Neural crest cell (in vitro differentiated cells): ENCODE measurements around the gene HAL. TPM values are rescaled to one million over a fixed set of nuclear protein-coding genes. Genes with fewer than 3 reads are reported as not detected.
A peak's percentile ranks its signal among the peaks of the same experiment; 100 is the strongest.

Source experiments
- DNase-seq: peaks from one replicate; pipeline ENCODE4 v3.0.0; 2021; ENCODE audit warnings: low read depth, mixed read lengths, low spot score
- H3K27ac Mint-ChIP-seq: one replicate; pipeline ENCODE4 v1.8.0; 2021; ENCODE audit warnings: mild to moderate bottlenecking, mixed read lengths; ENCODE audit not compliant: unreplicated experiment
- H3K27me3 Mint-ChIP-seq: 2 replicates; pipeline ENCODE4 v1.8.0; 2021; ENCODE audit warnings: low read depth, mild to moderate bottlenecking, mixed read lengths
- H3K36me3 Mint-ChIP-seq: 2 replicates; pipeline ENCODE4 v1.8.0; 2021; ENCODE audit warnings: low read depth, mild to moderate bottlenecking, mixed read lengths
- H3K4me1 Mint-ChIP-seq: 2 replicates; pipeline ENCODE4 v1.8.0; 2021; ENCODE audit warnings: mixed read lengths
- H3K4me3 Mint-ChIP-seq: one replicate; pipeline ENCODE4 v1.8.0; 2021; ENCODE audit warnings: mild to moderate bottlenecking, mixed read lengths
- H3K9me3 Mint-ChIP-seq: 2 replicates; pipeline ENCODE4 v1.8.0; 2021; ENCODE audit warnings: mixed read lengths
- total RNA-seq: library from RNA; stranded (reverse); gene quantifications from 2 replicates; pipeline ENCODE4 v1.2.1, GENCODE V29; 2021
- TF ChIP-seq, protein P1 (sequence below): fragments of 200-600 bp; sonication (generic); conservative IDR thresholded peaks from 2 replicates; pipeline ENCODE4 v1.5.0; 2021; ENCODE audit warnings: antibody characterized with exemption, mild to moderate bottlenecking

Gene HAL
- total RNA-seq, 1 donor from 2014 or later, result 0.65 TPM

DNA sequence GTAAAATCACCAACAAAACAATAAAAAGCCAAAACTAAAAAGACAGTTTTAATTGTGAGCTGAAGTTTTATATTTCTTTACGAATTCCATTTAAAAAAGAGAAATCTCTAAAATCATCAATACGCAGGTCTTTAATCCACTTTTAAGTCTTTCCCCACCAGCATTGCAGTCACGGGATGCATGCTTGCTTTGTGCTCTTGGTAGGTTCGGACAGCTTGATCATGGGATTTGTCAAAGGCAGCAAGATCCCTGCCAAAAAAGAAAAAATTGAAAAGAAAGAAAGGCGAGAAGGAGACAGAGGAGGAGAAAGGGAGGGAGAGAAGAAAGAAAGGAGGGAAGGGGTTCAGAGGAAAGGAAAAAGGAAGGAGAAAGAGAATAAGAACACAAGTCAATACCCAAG lies 4.7 kb upstream of the HAL start:
- H3K27me3 Mint-ChIP-seq, result no peaks in the 10 kb centered on the region
- TF ChIP-seq, protein P1, sequence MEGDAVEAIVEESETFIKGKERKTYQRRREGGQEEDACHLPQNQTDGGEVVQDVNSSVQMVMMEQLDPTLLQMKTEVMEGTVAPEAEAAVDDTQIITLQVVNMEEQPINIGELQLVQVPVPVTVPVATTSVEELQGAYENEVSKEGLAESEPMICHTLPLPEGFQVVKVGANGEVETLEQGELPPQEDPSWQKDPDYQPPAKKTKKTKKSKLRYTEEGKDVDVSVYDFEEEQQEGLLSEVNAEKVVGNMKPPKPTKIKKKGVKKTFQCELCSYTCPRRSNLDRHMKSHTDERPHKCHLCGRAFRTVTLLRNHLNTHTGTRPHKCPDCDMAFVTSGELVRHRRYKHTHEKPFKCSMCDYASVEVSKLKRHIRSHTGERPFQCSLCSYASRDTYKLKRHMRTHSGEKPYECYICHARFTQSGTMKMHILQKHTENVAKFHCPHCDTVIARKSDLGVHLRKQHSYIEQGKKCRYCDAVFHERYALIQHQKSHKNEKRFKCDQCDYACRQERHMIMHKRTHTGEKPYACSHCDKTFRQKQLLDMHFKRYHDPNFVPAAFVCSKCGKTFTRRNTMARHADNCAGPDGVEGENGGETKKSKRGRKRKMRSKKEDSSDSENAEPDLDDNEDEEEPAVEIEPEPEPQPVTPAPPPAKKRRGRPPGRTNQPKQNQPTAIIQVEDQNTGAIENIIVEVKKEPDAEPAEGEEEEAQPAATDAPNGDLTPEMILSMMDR, result no peak
- no peak overlapping the region for H3K4me3 Mint-ChIP-seq
- peaks cover 8% of the 10 kb centered on the region for H3K36me3 Mint-ChIP-seq
- no peaks in the 10 kb centered on the region for H3K9me3 Mint-ChIP-seq
- no peaks in the 10 kb centered on the region for H3K4me1 Mint-ChIP-seq
- no peak for DNase-seq
- H3K27ac Mint-ChIP-seq, result no peak overlapping the region

DNA sequence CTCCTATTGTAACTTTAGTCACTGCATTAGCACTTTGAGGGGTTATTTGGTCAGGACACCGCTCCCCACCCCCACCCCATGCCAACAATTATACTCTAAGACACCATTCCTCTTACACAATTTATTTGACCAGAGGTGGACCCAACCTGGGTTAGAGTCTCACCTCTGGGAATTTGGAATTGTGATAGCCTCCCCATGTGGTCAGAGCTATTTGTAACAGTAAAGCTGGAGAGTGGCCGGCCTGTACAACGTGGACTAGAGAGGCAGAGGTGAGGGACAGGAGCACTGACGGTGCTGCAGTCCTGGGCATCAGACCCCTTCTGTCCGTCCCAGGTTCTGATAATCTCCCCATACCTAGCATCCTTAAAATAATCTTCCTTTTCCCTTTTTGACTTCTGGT lies 3.3 kb upstream of the HAL start:
- H3K27ac Mint-ChIP-seq, result no peak overlapping the region
- H3K27me3 Mint-ChIP-seq, result no peaks in the 10 kb centered on the region
- DNase-seq, result no peak
- H3K4me3 Mint-ChIP-seq, result no peak overlapping the region
- H3K9me3 Mint-ChIP-seq, result no peaks in the 10 kb centered on the region
- TF ChIP-seq, protein P1, result no peak
- peaks cover 2% of the 10 kb centered on the region for H3K36me3 Mint-ChIP-seq
- H3K4me1 Mint-ChIP-seq, result no peaks in the 10 kb centered on the region

DNA sequence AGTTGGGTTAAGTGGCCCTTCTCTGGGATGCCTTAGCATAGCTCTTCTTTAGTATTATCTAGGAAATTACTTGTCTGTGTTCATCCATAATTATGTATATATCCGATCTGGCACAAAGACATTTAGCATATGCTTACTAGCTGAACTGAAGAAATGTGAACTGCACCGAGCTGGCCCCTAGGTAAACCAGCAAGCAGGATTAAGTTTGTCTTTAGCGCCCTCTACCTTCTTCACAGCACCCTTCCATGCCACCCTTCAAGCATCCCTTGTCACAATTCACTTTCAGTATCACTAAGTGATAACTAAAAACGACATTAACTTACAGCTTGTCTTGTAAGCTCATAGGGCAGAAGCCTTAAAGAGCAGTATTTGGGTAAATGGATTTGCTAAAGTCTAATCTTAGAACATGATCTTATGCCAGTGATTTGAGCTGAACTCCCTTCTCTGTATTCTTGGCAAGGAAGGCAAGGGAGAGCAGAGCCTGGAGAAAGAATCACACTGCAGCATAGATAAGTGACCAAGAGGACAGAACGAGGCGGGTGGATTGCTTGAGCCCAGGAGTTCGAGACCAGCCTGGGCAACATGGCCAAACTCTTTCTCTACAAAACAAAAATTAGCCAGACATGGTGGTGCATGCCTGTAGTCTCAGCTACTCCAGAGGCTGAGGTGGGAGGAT lies 2.6 kb upstream of the HAL start:
- TF ChIP-seq, protein P1, result peak; percentile 76
- Mint-ChIP-seq H3K4me3 (no peak overlapping the region), H3K27me3 (no peaks in the 10 kb centered on the region), H3K36me3 (peaks cover 2% of the 10 kb centered on the region), H3K27ac (no peak overlapping the region), H3K9me3 (no peaks in the 10 kb centered on the region), H3K4me1 (no peaks in the 10 kb centered on the region)
- DNase-seq, result no peak

DNA sequence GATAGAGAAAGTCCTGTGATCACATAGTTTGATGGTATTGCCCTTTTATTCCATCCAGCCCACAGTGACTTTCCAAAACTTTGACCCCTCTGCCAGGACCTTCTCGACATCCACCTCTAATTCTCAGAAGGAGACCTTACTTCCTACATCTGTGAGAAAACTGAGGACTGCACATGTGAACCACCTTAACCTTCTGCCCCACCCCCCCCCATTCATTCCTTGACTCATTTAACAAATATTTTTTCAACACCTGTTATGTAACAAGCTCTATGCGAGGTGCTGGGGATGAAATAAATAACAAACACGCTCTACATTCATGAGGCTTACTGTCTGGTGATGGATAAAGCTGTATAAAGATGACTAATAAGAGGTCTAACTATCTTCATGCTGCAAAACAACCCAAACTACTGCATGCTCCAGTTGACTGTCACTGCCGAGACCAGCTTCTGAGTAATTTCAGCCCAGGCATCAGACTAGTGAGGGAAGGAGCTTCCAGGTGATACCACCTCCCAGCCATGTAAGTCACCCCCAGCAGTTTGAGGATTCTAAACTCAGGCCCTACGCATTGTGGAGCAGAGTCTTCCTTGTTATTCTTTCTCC lies 1.9 kb upstream of the HAL start:
- Mint-ChIP-seq H3K27ac (no peak overlapping the region), H3K9me3 (no peaks in the 10 kb centered on the region), H3K4me3 (no peak overlapping the region), H3K4me1 (no peaks in the 10 kb centered on the region), H3K27me3 (no peaks in the 10 kb centered on the region), H3K36me3 (peaks cover 2% of the 10 kb centered on the region)
- no peak for DNase-seq
- TF ChIP-seq, protein P1, result no peak

DNA sequence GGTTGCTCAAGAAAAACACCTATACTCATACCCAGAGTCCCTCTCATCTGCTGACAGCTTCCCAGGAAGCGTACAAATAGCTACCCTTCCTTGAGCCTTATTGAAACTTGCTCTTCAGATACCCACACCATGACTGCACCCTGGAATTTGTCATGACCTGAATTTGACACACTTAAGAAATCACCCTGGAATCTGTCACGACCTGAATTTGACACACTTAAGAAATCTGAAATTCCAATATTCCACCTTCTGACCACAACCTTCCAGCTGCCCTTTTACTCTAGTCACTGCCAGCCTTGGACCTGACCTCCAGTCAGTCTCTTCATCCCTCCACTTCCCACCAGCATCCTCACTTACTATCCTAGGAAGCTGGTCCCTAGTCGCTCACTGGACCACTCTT lies 1.1 kb upstream of the HAL start:
- H3K27ac Mint-ChIP-seq, result no peak overlapping the region
- TF ChIP-seq, protein P1, result no peak
- H3K27me3 Mint-ChIP-seq, result no peaks in the 10 kb centered on the region
- no peak overlapping the region for H3K4me3 Mint-ChIP-seq
- no peak for DNase-seq
- peaks cover 2% of the 10 kb centered on the region for H3K36me3 Mint-ChIP-seq
- no peaks in the 10 kb centered on the region for H3K9me3 Mint-ChIP-seq
- H3K4me1 Mint-ChIP-seq, result no peaks in the 10 kb centered on the region
